Measurements from ENCODE around the gene TERC.

- TF ChIP-seq CTCF (conservative IDR thresholded peaks at IDR 0.05; ENCODE audit: low read length) (no peak), EZH2phosphoT487 (IDR thresholded peaks at IDR 0.05; ENCODE audit: borderline replicate concordance) (no peak)
These were observed 46.9 kb upstream of the TERC start for GRCh38 chr3:169811631-169812331.

Data from Loucy (cell line).